LNCAP (cell line): Measurements from ENCODE around the gene FAM209A.

Experiments used
- TF ChIP-seq, protein P1 (sequence below): fragments of 450-650 bp; IDR thresholded peaks from 2 replicates; pipeline ENCODE4 v1.5.1; 2017; ENCODE audit warnings: mild to moderate bottlenecking

The FAM209A gene

DNA sequence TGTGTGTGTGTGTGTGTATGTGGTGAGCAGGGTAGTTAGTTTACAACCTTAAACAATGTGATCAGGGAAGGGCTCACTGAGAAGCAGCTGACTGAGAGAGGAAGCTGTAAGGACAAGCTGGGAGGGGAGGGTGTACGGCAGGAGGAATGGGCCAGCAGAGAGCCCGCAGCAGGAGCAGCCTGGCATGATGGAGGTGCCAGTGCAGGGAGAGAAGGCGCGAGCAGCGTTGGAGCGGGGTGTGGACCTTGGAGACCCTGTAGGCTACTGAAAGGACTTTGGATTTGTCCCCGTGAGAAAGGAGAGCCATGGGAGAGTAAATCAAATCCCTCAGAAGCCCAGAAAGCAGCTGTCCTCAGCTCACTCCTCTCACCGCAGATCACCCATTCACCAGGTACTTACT lies 27.0 kb downstream of the FAM209A start:
- TF ChIP-seq, protein P1, sequence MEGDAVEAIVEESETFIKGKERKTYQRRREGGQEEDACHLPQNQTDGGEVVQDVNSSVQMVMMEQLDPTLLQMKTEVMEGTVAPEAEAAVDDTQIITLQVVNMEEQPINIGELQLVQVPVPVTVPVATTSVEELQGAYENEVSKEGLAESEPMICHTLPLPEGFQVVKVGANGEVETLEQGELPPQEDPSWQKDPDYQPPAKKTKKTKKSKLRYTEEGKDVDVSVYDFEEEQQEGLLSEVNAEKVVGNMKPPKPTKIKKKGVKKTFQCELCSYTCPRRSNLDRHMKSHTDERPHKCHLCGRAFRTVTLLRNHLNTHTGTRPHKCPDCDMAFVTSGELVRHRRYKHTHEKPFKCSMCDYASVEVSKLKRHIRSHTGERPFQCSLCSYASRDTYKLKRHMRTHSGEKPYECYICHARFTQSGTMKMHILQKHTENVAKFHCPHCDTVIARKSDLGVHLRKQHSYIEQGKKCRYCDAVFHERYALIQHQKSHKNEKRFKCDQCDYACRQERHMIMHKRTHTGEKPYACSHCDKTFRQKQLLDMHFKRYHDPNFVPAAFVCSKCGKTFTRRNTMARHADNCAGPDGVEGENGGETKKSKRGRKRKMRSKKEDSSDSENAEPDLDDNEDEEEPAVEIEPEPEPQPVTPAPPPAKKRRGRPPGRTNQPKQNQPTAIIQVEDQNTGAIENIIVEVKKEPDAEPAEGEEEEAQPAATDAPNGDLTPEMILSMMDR, result no peak

DNA sequence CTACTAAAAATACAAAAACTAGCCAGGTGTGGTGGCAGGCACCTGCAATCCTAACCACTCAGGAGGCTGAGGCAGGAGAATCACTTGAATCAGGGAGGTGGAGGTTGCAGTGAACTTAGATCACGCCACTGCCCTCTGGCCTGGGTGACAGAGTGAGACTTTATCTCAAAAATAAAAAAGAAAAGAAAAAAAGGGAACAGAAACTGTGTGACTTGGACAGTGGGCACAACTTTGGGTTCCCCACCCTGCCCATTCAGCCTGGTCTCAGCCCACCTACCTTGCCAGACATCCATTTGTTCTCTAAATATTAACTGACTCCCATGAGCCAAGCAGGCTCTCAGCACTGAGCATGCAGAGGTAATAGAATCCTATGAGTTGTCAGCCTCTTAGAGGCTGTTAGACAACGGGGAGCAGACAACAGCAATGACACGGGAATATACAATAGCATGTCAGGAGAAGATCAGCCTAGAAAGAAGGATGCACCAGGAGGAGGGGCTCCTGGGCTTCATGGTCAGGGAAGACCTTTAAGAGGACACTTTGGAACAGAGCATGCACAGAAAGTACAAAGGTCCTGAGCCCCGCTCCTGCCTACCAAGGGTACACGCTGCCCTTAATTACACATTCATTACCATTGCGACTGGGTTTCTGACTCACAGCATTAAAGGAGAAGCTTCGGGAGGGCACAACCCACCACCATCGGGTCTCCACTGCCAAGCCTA lies 28.5 kb downstream of the FAM209A start:
- TF ChIP-seq, protein P1, result no peak

DNA sequence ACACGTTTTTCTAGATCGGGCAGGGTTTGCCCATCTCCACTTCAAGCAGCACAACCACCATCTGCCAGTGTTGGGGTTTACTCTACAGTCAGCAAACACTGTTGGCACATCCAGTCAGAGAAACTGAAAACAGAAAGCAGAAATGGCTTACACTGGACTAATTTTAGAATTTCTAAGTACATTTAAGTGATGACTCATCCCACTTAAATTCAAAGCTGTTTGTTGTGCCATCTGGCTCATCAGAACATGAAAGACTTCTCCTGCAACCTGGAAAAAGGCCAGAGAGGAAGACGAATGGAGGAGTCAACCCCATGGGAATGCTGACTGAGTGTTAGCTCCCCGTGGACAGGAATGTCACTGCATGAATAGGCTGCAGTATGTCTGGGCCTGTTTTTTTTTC lies 30.3 kb downstream of the FAM209A start:
- TF ChIP-seq, protein P1, result no peak

DNA sequence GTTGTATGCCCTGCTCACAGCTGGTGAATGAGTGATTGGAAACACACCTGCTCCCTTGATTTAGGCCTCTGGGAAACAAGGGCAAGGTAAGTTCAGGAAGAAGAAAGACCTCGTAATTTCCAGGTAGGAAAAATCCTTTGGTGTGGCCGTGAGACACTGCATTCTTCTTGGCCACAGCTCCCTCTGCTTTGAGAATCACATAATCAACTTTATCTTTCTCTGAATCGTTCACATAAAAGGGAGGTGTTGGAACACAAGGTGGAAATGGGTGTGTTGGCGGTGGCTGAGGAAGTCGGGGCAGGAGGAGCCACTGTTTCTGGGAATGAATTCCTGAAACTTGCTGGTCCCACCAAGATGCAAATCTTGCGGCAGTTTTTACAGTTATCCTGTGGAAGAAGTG lies 34.4 kb downstream of the FAM209A start:
- TF ChIP-seq, protein P1, result no peak

DNA sequence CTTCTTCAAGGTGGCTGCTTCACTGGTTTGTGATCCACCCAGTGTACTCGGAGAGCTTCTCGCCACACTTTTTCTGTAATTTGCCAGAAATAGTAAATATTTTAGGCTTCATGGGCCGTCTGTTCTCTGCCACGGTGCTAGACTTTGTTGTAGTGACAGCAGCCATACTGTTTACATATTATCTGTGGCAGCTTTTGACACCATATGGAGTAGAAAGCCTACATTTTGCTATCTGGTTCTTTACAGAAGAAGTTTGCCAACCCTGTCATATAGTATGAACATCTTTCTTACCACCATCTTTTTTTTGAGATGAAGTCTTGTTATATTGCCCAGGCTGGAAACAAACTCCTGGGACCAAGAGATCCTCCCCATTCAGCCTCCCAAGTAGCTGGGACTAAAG lies 41.0 kb downstream of the FAM209A start:
- TF ChIP-seq, protein P1, result no peak

DNA sequence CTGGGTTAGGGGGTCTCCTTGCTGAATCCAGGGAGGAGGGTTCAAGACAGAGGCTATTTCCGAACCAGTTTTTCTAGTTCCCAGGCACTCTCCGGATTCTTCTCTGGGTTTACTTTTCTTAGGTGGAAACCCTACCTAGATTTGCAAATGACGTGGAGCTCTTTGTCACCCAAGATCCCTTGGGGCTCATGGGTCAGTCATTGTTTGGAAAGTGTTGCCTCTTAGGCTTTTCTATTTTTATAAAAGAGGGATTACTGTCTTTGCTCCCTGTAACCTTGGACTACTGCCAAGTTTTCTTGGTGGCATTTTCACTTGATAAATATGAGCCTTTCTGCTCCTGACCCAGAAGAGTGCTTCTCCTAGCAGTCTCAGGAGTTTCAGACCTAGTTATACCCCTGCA lies 42.1 kb downstream of the FAM209A start:
- TF ChIP-seq, protein P1, result no peak

DNA sequence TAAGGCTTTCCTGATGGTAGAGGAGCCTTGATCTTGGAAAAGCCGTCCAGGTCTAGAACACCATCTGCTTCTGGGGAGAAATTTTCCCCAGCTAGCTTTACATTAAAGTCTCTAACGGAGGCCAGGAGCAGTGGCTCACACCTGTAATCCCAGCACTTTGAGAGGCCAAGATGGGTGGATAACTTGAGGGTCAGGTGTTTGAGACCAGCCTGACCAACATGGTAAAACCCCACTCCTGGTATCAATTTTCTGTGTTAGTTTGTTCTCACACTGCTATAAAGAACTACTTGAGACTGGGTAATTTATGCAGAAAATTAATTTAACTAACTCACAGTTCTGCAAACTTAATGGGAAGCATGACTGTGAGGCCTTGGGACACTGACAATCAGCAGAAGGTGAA lies 46.3 kb downstream of the FAM209A start:
- TF ChIP-seq, protein P1, result no peak

DNA sequence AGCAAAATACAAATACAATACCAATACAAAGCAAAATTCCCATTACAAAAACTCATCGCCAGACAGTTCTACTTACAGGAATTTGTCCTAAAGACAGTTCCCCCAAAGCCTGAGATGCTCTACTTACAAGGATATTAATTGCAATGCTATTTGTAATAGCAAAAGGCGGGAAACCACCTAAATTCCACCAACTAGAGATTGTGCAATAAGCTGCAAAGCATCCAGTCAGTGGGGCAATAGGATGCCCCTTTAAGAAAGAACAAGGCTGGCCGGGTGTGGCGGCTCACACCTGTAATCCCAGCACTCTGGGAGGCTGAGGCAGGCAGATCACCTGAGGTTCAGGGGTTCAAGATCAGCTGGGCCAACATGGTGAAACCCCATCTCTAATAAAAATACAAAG lies 47.6 kb downstream of the FAM209A start:
- TF ChIP-seq, protein P1, result no peak
